ENCODE measurements around the gene IRX5. TPM values are rescaled to one million over a fixed set of nuclear protein-coding genes. Genes with fewer than 3 reads are reported as not detected.

Gene IRX5
- 10 to 100 TPM in 3 of 8 experiments, 1 to 10 TPM in 3, under 1 TPM in 2; 0.41 to 23.9 (median 9.0) TPM for total RNA-seq

DNA sequence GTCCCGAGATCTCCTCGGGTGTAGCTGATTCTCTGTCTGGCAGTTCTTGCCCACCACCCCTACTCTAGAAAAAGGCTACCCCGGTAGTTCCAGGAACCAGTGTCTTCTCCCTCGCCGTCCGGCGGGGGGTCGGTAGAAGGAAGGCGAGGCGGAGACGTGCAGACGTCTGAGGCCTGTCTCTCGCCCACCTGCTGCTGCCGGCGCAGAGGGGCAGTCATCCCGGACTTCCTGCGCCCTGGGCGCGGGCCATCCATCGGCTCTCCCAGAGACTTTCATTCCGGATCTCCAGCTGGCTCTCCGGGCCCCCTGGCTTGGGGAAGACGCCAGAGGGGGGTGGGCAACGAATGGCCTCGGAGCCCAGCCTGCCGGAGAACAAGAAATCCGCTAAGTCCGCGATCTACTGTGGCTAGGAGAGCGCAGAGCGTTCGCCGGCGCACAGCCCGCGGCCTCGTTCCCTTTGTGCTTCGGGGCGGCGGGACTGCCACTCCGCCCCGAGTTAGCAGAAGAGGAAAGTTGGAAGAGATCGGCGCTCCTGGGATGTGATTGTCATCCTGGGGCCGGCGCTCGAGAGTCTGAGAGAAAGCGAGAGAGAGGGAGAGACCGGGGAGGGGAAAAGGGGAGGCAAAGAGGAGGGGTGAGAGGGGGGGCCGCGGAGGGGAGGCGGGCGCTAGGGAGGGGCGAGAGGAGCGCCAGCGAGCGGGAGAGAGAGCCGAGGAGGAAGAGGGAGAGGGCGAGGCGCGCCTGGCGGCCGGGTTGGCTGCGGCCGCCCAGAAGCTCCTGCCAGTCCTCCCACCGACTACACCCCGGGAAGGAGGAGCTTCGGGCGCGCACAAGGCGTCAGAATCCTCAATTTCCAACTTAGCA lies at the start of gene IRX5:
TSS of gene IRX5 (plus strand) at position 861 of the 864 bp plus-strand sequence. CDS start 334 bp downstream, outside the sequence.
- H3K4me3 ChIP-seq = peak within 1 kb of the TSS; percentile 61 to 96 (median 82)
- WGBS, 10 experiments = 0% methylated on average over 1 to 16 of the region's 71 CpGs; no CpG with 5 or more reads in 6 of the 10 experiments
- peaks cover 0 to 8% of the 10 kb centered on the region in 2 donors for H3K4me1 ChIP-seq (replicated peaks in 1 of 2)
- ATAC-seq (replicated peaks in 6 of 8) = peak; percentile 39 to 63 (median 46)
- peak within 1 kb of the TSS; percentile 34 to 74 for H3K27ac ChIP-seq
- in situ Hi-C loops (cut with MboI; ENCODE audit: low pct_unique_long_range_greater_than_20kb in 2 of 9, low sequenced_read_pairs in 9 of 9, unreplicated experiment in 9 of 9) = loop anchor here in 7 of 9 experiments (10.0 to 25.0 kb wide), 8 partner anchors 332 to 1393 kb away; partner anchors contain the start of gene IRX3 (in 5 of the 7)

- Histone ChIP-seq H3K4me3 (no peak overlapping the region), H3K27ac (no peak overlapping the region), H3K4me1 (replicated peaks in 1 of 2) (no peaks in the 10 kb centered on the region)
- no peak for ATAC-seq (replicated peaks in 6 of 8)
- 31 to 100% (median 63%) methylated on average over 1 to 2 of the region's 2 CpGs; no CpG with 5 or more reads in 2 of the 10 experiments for WGBS, 10 experiments
- in situ Hi-C loops (cut with MboI; ENCODE audit: low pct_unique_long_range_greater_than_20kb in 2 of 9, low sequenced_read_pairs in 9 of 9, unreplicated experiment in 9 of 9) = no loop called here
Observed at GRCh38 chr16:54882556-54882955, 48.1 kb upstream of the IRX5 start.

GRCh38 chr16:54883358-54883757 lies 47.3 kb upstream of the IRX5 start:
- no peak overlapping the region for H3K4me3 ChIP-seq
- ATAC-seq (replicated peaks in 6 of 8) = no peak
- in situ Hi-C loops (cut with MboI; ENCODE audit: low pct_unique_long_range_greater_than_20kb in 2 of 9, low sequenced_read_pairs in 9 of 9, unreplicated experiment in 9 of 9) = no loop called here
- H3K27ac ChIP-seq = no peak overlapping the region
- 0 to 100% (median 89%) methylated on average over 1 of the region's 1 CpG; no CpG with 5 or more reads in 5 of the 10 experiments for WGBS, 10 experiments
- H3K4me1 ChIP-seq (replicated peaks in 1 of 2) = no peaks in the 10 kb centered on the region

- ATAC-seq (replicated peaks in 6 of 8) = no peak
- 33 to 100% (median 80%) methylated on average over 1 to 2 of the region's 2 CpGs; no CpG with 5 or more reads in 3 of the 10 experiments for WGBS, 10 experiments
- in situ Hi-C loops (cut with MboI; ENCODE audit: low pct_unique_long_range_greater_than_20kb in 2 of 9, low sequenced_read_pairs in 9 of 9, unreplicated experiment in 9 of 9) = no loop called here
- Histone ChIP-seq H3K27ac (no peak overlapping the region), H3K4me3 (no peak overlapping the region), H3K4me1 (replicated peaks in 1 of 2) (no peaks in the 10 kb centered on the region)
Observed at GRCh38 chr16:54886078-54886477, 44.6 kb upstream of the IRX5 start.

- in situ Hi-C loops (cut with MboI; ENCODE audit: low pct_unique_long_range_greater_than_20kb in 2 of 9, low sequenced_read_pairs in 9 of 9, unreplicated experiment in 9 of 9) = no loop called here
- no peak for ATAC-seq (replicated peaks in 6 of 8)
- Histone ChIP-seq H3K27ac (no peak overlapping the region), H3K4me1 (replicated peaks in 1 of 2) (no peaks in the 10 kb centered on the region), H3K4me3 (no peak overlapping the region)
- 14 to 100% (median 90%) methylated on average over 1 to 4 of the region's 4 CpGs; no CpG with 5 or more reads in 1 of the 10 experiments for WGBS, 10 experiments
Observed at GRCh38 chr16:54890381-54890780, 40.3 kb upstream of the IRX5 start.

DNA sequence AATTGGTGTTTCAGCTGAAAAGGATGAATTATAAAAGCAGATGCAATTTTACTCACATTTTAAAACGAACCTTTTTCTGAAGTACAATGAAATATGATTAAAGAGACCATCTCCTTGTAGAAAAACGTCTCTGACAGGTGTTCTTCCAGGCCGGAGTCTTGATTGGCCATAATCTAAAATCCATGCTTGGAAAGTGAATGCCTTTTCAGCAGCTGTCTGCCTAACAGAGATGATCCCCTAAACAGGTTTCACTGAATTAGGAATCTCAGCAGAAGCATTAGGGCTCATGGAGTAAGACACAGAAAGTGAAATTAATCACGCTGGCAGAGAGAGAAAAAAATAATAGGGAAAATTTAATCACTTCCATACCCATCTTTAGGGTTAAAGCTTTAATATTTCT lies 39.3 kb upstream of the IRX5 start:
- 25 to 100% (median 70%) methylated on average over 1 to 4 of the region's 4 CpGs for WGBS, 10 experiments
- H3K4me1 ChIP-seq (replicated peaks in 1 of 2) = no peaks in the 10 kb centered on the region
- no peak overlapping the region for H3K27ac ChIP-seq
- H3K4me3 ChIP-seq = no peak overlapping the region
- ATAC-seq (replicated peaks in 6 of 8) = no peak
- in situ Hi-C loops (cut with MboI; ENCODE audit: low pct_unique_long_range_greater_than_20kb in 2 of 9, low sequenced_read_pairs in 9 of 9, unreplicated experiment in 9 of 9) = no loop called here

- ATAC-seq (replicated peaks in 6 of 8) = no peak
- in situ Hi-C loops (cut with MboI; ENCODE audit: low pct_unique_long_range_greater_than_20kb in 2 of 9, low sequenced_read_pairs in 9 of 9, unreplicated experiment in 9 of 9) = no loop called here
- H3K27ac ChIP-seq = no peak overlapping the region
- no peak overlapping the region for H3K4me3 ChIP-seq
- H3K4me1 ChIP-seq (replicated peaks in 1 of 2) = no peaks in the 10 kb centered on the region
- WGBS, 10 experiments = 90 to 100% (median 95%) methylated on average over 1 to 6 of the region's 6 CpGs; no CpG with 5 or more reads in 5 of the 10 experiments
Observed at GRCh38 chr16:54892981-54893380, 37.7 kb upstream of the IRX5 start.

DNA sequence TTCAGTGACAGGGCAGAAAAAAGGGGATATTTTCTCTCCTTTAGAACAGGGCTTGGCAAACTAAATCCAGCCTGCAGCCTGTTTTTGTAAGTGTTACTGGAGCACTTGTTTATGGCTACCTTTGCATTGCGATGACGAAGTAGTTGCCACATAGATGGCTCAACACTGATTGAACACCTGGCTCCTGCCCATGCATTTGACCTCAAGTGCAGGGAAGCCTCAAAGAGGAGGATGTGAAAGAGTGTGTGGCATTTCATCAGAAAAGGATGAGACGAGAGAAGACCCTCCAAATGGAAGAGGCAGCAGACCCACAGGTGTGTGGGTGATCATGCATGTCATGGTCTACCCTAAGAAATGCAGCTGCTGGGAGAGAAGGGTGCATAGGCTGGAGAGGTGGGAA lies 32.7 kb upstream of the IRX5 start:
- 0 to 100% (median 84%) methylated on average over 1 to 3 of the region's 3 CpGs; no CpG with 5 or more reads in 3 of the 10 experiments for whole genome bisulfite sequencing, 10 experiments
- Histone ChIP-seq H3K4me3 (no peak overlapping the region), H3K27ac (no peak overlapping the region), H3K4me1 (replicated peaks in 1 of 2) (no peaks in the 10 kb centered on the region)
- in situ Hi-C loops (cut with MboI; ENCODE audit: low pct_unique_long_range_greater_than_20kb in 2 of 9, low sequenced_read_pairs in 9 of 9, unreplicated experiment in 9 of 9) = no loop called here
- ATAC-seq (replicated peaks in 6 of 8) = no peak

DNA sequence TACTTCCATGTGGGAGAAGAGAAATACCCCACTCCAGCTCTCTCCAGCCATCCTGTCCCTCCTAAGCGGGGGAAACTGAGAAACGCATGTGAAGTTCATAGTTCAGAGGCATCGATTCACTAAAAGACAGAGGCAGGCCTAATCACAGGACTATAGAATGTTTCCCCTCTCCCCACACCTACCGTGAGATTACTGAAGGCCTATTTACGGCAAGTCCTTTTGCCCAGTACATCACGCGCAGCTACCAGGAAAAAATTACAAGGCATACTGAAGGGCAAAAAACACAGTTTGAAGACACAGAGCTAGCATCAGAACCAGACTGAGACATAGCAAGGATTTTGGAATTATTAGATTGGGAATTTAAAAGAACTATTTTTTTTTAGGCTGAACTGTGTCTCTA lies 29.1 kb upstream of the IRX5 start:
- H3K4me1 ChIP-seq (replicated peaks in 1 of 2) = no peaks in the 10 kb centered on the region
- in situ Hi-C loops (cut with MboI; ENCODE audit: low pct_unique_long_range_greater_than_20kb in 2 of 9, low sequenced_read_pairs in 9 of 9, unreplicated experiment in 9 of 9) = no loop called here
- no peak for ATAC-seq (replicated peaks in 6 of 8)
- 80 to 100% (median 97%) methylated on average over 2 to 7 of the region's 7 CpGs; no CpG with 5 or more reads in 2 of the 10 experiments for WGBS, 10 experiments
- no peak overlapping the region for H3K4me3 ChIP-seq
- H3K27ac ChIP-seq = no peak overlapping the region

DNA sequence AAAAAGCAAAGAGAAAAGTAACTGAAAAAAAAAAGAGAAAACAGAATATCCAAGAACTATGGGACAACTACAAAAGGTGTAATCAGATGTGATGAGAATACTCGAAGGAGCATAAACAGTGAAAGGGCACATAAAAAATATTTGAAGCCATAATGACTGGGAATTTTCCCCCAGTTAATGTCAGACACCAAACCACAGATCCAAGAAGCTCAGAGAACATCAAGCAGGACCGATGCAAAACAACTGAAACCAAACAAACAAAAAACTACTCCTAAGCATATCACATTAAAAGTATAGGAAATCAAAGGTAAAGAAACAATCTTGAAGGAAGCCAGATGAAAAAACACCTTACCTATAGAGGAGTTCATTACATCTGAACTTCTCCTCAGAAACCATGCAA lies 27.6 kb upstream of the IRX5 start:
- ATAC-seq (replicated peaks in 6 of 8) = no peak
- no peak overlapping the region for H3K27ac ChIP-seq
- no peak overlapping the region for H3K4me3 ChIP-seq
- in situ Hi-C loops (cut with MboI; ENCODE audit: low pct_unique_long_range_greater_than_20kb in 2 of 9, low sequenced_read_pairs in 9 of 9, unreplicated experiment in 9 of 9) = no loop called here
- no peaks in the 10 kb centered on the region for H3K4me1 ChIP-seq (replicated peaks in 1 of 2)
- 25 to 100% (median 85%) methylated on average over 1 to 2 of the region's 2 CpGs for WGBS, 10 experiments

DNA sequence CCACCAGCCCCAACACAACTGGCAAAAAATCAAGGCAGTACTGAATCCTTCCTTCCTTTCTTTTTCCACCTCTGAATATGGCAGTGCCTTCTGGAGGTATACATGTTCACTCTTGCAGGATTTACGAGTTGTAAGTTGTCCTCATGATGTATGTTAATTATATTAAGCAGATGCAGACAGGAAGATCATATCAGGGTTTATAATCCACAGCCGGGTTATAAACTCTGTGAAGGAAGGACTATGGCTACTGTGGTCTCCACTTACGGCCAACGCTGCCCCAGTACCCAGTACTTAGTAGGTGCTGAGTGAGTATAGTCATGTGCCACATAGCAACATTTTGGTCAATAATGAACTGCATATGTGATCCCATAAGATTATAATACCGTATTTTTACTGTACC lies 19.6 kb upstream of the IRX5 start:
- ATAC-seq (replicated peaks in 6 of 8) = no peak
- H3K27ac ChIP-seq = no peak overlapping the region
- no peaks in the 10 kb centered on the region for H3K4me1 ChIP-seq (replicated peaks in 1 of 2)
- H3K4me3 ChIP-seq = no peak overlapping the region
- in situ Hi-C loops (cut with MboI; ENCODE audit: low pct_unique_long_range_greater_than_20kb in 2 of 9, low sequenced_read_pairs in 9 of 9, unreplicated experiment in 9 of 9) = no loop called here
- WGBS, 10 experiments = 50 to 100% (median 97%) methylated on average over 1 to 5 of the region's 5 CpGs; no CpG with 5 or more reads in 2 of the 10 experiments

- WGBS, 10 experiments = 0 to 89% (median 83%) methylated on average over 1 to 2 of the region's 2 CpGs; no CpG with 5 or more reads in 4 of the 10 experiments
- in situ Hi-C loops (cut with MboI; ENCODE audit: low pct_unique_long_range_greater_than_20kb in 2 of 9, low sequenced_read_pairs in 9 of 9, unreplicated experiment in 9 of 9) = no loop called here
- ATAC-seq (replicated peaks in 6 of 8) = no peak
- Histone ChIP-seq H3K4me3 (no peak overlapping the region), H3K27ac (no peak overlapping the region), H3K4me1 (replicated peaks in 1 of 2) (no peaks in the 10 kb centered on the region)
Observed at GRCh38 chr16:54912720-54913119, 17.9 kb upstream of the IRX5 start.

DNA sequence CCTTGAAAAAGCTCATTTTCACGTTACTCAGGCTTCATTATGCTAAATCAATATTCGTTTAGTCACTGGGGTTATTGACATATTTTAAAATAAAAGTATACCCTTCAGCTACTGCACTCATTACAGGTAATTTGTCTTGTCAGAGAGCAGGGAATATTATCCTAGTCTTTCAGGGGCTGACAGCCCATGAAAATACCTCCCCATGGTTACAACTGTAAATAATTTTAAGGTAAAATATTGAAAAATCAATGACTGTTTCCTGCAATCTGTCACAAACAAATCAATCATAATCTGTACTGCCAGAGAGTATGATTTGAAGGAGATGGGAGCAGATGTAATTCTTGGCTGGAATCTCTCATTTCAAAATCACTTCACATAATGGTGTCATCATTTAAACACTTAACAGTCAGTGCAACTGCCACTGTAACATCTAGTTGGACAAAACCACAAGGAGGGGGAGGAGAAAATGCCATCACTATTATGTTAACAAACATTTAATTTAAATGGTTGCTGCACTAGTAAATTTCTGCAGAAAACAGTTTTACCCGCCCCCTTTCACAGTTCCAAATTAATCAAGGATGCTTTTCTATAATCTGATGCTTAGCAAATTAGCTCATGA lies 9.3 kb upstream of the IRX5 start:
- Histone ChIP-seq H3K27ac (no peak overlapping the region), H3K4me1 (replicated peaks in 1 of 2) (peaks cover 5 to 65% of the 10 kb centered on the region in 2 donors), H3K4me3 (no peak overlapping the region)
- in situ Hi-C loops (cut with MboI; ENCODE audit: low pct_unique_long_range_greater_than_20kb in 2 of 9, low sequenced_read_pairs in 9 of 9, unreplicated experiment in 9 of 9) = no loop called here
- WGBS, 10 experiments = 17 to 69% (median 58%) methylated on average over 1 to 3 of the region's 3 CpGs; no CpG with 5 or more reads in 1 of the 10 experiments
- ATAC-seq (replicated peaks in 6 of 8) = peak in 5 of 8 experiments; percentile 78 to 96 (median 93)

Measured in motor neuron (in vitro differentiated cells).